HL-60/S4 treated with phorbol 12-myristate 13-acetate at 8.2 ng/mL for 4 days and 3 days (cell line): ENCODE measurements around the gene NAA10.

Experiments used
- in situ Hi-C: fragments of 300-500 bp; cut with MboI; formaldehyde crosslinking; loops from 2 replicates; pipeline ENCODE4 v1.15.0; 2022; ENCODE audit warnings: low sequenced_read_pairs

The NAA10 gene

GRCh38 chrX:153930011-153930910, 4.6 kb downstream of the NAA10 start:
- in situ Hi-C loops: no loop called here

GRCh38 chrX:153929576-153929975, 5.3 kb downstream of the NAA10 start:
- in situ Hi-C loops: no loop called here

DNA sequence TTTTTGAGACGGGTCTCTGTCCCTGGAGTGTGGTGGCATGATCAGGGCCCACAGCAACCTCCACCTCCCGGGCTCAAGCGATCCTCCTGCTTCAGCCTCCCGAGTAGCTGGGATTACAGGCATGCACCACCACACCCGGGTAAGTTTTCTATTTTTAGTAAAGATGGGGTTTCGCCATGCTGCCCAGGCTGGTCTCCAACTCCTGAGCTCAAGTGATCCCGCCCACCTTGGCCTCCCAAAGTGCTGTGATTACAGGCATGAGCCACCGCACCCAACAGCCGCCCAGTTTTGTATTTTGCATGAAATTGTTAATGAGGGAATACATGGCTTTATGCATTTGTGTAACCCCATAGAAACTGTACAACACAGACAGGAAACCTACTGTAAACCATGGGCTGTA, 6.0 kb downstream of the NAA10 start:
- in situ Hi-C loops: no loop called here

GRCh38 chrX:153927922-153928760, 6.7 kb downstream of the NAA10 start:
- in situ Hi-C loops: no loop called here

GRCh38 chrX:153927672-153927921, 7.2 kb downstream of the NAA10 start:
- in situ Hi-C loops: no loop called here

DNA sequence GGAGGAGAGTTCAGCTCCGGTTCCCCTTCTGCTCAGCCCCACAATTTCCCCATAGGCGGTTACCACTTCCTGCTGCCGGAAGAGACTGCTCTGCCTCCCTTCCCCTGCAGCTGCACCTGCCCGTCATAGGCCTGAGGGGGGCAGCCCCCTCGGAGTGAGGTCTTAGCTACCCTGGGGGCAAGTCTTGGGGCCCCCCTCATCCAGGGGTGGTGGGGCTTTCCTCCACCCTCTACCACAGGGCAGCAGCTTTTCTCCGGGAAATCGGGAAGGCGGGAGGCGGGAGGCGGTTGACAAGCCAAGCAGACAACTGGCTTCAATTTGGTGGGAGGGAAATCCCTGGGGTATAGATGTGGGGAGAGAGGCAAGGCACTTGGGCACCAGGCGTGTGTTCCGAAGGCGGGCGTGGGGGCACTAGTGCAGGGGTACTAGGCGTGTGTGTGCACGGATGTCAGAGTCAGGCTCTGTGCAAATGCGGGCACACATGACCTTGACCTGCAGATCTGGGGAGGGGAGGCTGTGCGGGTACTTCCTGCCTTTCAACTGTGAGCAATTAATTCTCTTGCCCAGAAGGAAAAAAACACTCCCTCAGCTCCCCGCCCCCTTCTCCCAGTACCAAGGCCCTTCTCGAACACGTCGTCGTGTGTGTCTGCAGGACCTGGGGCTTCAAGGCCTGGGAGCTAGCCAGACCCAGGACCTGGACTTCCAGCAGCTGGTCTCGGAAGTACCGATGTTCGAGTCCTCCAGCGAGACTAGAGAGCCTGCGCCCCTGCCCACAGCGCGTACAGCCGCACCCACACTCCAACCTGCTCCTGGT, 7.8 kb downstream of the NAA10 start:
- in situ Hi-C loops: no loop called here

DNA sequence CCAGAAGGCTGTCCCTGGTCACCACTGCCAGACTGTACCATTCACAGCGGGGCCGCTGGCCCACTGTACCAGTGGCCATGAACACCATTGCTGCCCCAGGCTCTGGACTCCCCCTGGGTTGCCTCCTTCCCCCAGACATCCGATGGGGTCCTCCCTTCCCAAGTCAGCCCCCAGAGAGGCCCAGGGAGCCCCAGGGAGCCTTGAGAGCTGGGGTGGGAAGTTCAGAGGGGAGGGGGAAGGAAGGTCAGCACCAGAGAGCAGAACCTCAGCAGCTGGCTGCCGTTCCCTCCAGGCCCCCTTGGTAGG, 8.3 kb downstream of the NAA10 start:
- in situ Hi-C loops: no loop called here

DNA sequence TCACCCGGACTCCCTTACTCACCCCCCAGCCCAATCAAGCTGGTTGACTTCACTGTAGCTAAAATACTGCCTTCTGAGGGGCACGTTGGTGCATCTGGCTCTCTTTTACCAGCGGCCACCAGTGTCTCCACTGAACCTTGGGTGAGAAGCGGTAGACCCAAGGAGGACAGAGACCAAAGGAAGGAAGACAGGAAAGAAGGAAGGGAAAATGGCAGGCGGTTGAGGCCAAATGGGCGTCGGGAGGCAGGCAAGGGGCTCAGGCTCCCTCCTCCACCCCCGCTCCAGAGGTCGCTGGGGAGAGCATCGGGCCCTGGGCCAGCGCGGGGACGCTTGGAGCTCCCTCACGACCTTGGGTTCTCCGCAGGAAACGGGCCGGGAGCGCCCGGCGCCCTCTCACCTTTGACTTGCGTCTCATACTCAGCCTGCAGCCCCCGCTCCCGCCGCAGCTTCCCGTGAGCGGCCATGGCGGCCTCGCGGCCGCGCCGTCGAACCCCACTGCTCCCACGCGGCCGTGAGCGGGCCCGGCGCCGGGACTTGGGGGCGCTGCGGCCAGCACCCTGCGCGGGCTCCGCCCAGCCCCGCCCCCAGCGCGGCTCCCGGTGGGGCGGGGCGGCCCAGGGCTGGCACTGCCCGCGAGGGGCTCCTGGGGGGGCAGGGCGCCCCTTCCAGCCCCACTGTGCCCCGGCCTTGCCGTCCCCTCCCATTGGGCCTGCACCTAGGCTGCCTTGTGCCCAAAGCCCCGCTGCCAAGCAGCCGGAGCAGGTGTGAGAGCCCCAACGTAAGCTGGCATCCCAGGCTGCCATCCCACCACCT, 8.9 kb downstream of the NAA10 start, which contains the start of gene ARHGAP4:
ARHGAP4 (minus strand) TSS at position 526 of the 813 bp plus-strand sequence; CDS start at position 464, 62 bp downstream.
- in situ Hi-C loops: no loop called here

DNA sequence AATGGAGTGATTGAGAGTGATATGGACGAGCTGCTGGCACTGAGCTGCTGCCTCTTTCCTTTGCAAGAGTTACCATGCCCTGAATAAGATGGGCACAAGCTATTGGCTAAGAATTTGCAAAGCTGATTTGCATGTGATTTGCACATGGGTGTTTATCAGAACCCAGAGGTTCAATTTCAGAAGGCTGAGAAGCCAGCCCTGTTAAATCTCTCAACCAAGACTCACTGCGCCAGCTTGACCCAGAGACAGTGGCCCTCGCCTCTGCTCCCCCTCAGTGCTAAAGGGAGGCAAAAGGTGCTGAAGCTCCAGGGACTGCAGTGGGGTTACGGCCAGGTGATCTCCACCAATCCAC, 9.5 kb downstream of the NAA10 start:
- in situ Hi-C loops: no loop called here

DNA sequence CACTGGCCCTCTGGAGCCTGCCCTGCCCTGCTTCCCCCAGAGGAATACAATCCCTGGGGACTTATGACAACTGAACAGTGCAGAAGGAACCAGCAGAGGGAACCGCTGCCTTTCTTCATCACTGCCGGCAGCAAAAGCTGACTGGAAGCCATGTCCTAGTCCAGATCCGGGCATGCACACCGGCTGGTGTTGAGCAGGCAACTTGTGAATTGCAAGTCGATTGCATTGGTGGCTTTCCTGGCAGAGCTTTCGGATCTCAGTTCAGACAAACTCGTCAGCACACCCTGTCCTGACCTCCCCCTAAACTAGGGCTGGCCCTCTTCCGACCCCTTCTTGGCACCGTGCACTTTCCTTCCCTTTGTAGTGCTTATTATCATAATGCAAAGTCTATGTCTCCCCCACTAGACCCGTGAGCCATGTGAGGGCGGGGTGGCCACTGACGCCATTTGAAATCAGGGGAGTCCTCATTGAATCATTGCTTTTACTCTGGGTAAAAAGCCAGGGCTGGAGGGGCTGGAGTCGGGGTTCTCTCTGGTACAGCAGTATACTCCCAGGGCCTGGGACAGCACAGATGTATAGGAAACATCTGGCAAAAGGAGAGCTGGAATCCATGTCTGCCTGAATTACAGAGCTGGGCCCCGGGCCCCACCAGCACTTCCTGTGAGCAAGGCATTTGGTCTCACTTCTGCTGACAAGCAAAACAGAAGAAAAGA, 10.5 kb downstream of the NAA10 start:
- in situ Hi-C loops: no loop called here

DNA sequence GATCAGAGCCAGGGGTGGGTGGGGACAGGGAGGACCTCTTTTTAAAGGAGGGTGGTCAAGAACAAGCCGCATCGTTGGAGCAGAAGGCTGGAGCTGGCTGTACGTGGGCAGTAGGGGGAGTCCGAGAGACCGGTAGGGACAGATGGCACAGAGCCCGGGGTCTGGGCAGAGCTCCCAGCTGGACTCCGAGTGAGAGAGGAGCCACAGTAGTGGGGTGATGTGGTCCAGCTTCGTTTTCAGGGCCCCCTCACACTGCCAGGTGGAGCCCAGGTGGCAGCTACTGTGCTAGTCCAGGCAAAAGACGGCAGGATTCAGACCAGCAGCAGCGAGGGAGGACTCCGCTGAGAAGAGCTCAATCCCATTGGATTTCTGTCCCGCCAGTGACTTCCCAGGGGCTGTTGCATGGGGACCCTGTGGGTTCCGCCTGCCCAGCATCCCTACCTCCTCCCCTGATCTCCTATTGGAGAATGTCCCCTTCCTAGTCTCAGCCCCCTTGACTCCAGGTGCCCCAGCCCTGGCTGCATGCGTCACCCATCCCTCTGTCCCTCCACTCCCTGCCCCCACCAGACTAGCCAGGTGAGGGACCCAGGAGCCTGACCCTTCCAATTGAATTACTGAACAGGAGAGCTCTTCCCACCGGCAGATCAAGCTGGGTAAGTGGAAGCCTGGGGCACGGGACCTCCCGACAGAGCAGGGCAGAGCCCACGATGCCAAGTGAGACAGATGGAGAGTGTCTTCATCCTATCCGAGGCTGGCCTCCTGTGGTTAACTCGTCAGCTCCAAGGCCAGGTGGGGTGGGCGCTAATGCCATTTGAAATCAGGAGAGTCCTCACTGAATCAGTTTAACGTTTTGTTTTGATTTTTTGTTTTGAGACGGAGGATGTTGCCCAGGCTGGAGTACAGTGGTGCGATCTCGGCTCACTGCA, 11.6 kb downstream of the NAA10 start:
- in situ Hi-C loops: no loop called here

DNA sequence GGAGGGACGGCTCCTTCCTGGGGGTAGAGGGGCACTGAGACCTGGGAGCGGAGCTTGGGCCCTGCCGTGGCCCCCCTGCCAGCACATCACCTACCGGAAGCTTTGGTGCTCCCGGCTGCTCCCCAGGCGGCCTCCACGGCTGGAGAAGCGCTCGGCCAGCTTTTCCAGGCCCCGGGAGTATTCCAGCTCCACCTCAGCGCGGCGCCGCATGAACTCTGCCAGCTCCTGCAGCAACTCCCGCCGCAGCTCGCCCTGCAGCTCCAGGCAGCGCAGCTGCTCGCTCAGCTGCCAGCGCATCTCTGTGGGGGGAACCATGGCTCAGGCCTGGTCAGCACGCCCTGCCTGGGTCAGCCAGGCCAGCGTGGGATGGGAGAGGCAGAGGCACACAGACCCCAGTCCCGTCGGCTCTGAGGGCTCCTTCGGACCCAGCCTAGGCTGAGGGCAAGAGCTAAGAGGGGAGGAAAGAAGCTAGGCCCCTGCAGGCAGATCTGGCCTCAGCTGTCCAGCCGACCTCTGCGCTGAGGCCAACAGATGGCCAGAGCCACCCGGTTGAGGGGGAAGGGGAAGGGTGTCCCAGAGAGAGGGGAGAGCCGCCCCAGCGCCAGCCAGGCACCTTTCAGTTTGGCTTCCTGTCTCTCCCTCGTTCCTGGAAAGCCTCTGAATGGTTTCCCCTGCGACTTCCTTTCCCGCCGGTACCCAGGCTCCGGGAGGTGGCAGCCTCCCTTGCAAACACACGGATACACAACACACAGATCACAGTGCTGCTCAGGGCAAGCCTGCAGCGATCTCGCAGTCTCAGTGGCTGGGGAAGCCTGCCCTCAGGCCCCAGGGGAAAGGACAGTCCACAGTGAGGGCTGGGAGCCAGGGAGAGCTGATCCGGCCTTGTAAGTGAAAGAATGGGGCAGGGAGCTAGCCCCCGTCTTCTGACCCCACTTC, 13.1 kb downstream of the NAA10 start:
- in situ Hi-C loops: no loop called here

- in situ Hi-C loops: no loop called here
Observed at GRCh38 chrX:153921070-153921469, 13.8 kb downstream of the NAA10 start.

- in situ Hi-C loops: no loop called here
Observed at GRCh38 chrX:153920546-153920945, 14.3 kb downstream of the NAA10 start.

DNA sequence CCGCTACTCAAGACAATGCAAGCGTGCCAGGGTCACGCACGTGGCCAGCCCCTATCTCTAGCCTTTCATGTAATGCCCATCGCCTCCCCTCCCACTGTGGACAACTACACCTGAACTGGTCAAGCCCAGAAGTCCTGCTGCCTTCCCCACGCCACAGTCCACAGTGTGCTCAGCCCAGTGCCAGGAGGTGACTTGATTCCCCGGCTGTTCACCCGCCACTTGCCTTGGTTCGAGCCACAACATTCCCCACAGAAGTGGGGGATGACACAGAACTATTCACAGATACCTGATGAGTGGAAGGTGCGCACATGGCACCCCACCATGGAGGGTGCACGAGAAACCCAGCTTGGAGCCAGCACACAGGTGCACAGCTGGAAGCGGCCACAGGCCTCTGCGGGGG, 15.6 kb downstream of the NAA10 start:
- in situ Hi-C loops: no loop called here

- in situ Hi-C loops: no loop called here
Observed at GRCh38 chrX:153917869-153918268, 17.0 kb downstream of the NAA10 start.

DNA sequence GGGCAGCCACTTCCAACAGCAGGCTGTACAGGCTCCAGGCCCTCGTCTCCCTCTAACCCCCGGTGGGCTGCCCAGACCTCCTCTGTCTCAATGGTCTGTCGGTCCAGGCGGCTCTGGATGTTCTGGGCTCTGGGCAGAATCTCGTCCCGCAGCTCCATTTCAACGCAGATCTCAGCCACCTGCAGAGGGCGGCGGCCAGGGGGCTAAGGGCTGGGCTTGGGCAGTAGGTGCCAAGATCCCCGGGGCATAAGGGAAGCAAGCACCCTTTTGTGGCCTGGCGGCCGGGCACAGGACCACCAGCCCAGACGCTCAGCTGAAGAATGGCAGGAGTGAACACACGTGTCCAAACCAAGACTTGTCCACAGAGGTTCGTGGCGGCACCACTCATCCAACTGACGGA, 21.1 kb downstream of the NAA10 start:
- in situ Hi-C loops: no loop called here

DNA sequence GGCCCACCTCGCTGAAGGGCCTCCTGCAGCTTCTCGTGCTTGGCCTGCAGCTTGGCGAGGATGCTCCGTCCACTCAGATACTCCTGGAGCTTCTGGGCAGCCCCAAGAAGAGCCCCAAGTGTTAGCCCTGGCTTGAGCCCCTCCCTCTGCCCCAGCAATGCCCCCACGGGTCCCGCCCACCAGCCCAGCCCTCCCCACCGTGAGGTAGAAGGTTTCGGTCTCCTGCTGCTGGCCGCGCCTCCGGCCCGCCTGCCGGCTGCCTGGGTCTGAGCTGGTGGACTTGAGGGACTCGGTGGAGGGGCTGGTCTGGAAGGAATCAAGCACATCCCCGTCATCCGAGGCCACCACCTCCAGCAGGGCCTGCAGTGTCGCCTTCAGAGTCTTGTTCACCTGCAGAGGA, 21.6 kb downstream of the NAA10 start:
- in situ Hi-C loops: no loop called here
